ENCODE results near the gene PODN.

- TF ChIP-seq CTCF (IDR thresholded peaks at IDR 0.05; ENCODE audit: insufficient read depth, low read length) = no peak
- TF ChIP-seq POLR2AphosphoS5 (IDR thresholded peaks at IDR 0.05; ENCODE audit: low read depth) = no peak
- TF ChIP-seq, protein P1, sequence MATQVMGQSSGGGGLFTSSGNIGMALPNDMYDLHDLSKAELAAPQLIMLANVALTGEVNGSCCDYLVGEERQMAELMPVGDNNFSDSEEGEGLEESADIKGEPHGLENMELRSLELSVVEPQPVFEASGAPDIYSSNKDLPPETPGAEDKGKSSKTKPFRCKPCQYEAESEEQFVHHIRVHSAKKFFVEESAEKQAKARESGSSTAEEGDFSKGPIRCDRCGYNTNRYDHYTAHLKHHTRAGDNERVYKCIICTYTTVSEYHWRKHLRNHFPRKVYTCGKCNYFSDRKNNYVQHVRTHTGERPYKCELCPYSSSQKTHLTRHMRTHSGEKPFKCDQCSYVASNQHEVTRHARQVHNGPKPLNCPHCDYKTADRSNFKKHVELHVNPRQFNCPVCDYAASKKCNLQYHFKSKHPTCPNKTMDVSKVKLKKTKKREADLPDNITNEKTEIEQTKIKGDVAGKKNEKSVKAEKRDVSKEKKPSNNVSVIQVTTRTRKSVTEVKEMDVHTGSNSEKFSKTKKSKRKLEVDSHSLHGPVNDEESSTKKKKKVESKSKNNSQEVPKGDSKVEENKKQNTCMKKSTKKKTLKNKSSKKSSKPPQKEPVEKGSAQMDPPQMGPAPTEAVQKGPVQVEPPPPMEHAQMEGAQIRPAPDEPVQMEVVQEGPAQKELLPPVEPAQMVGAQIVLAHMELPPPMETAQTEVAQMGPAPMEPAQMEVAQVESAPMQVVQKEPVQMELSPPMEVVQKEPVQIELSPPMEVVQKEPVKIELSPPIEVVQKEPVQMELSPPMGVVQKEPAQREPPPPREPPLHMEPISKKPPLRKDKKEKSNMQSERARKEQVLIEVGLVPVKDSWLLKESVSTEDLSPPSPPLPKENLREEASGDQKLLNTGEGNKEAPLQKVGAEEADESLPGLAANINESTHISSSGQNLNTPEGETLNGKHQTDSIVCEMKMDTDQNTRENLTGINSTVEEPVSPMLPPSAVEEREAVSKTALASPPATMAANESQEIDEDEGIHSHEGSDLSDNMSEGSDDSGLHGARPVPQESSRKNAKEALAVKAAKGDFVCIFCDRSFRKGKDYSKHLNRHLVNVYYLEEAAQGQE (IDR thresholded peaks at IDR 0.05; ENCODE audit: insufficient replicate concordance, low read depth) = no peak
- no peak for TF ChIP-seq GABPA (IDR thresholded peaks at IDR 0.05; ENCODE audit: low read depth)
These were observed 27.6 kb downstream of the PODN start for GRCh38 chr1:53089478-53090226.

Data from HL-60 (cell line).